A549 (cell line): Measurements from ENCODE around the gene VPS13D. TPM values are rescaled to one million over a fixed set of nuclear protein-coding genes. Genes with fewer than 3 reads are reported as not detected.

ENCODE experiments used
- ATAC-seq, 2 experiments: fragments of 200-7000 bp in 1 of 2; fragments of >200 bp in 1 of 2; cut with Nextera tagmentation in 1 of 2; cut with Tn5 transposase in 1 of 2; 3 replicates each; pipeline versions ENCODE4 v1.8.0 to v1.9.1; 2018 to 2020; ENCODE audit warnings: mild to moderate bottlenecking in 1 of 2, moderate library complexity in 1 of 2
- CTCF ChIA-PET: fragments of 300-600 bp; sonication (Branson Sonifier 250); formaldehyde crosslinking; extraction: SDS; loops from one replicate; lab custom pipeline; 2021; ENCODE audit warnings: antibody characterized with exemption, inconsistent platforms; lab: Yijun Ruan, JAX
- POLR2A ChIA-PET: fragments of 350-600 bp; formaldehyde crosslinking; extraction: SDS; loops from one replicate; lab custom pipeline; 2021; ENCODE audit warnings: antibody characterized with exemption, inconsistent platforms; lab: Yijun Ruan, JAX
- DNase-seq, 2 experiments: peaks; one replicate each; pipeline versions ENCODE4 v3.0.0 to v3.0.0-alpha.2; 2011 to 2016; ENCODE audit warnings: low read depth in 1 of 2, low spot score in 1 of 2
- FAIRE-seq: peaks from 2 replicates; lab custom pipeline; 2011; peaks lifted over from hg19 to GRCh38; lab: Jason Lieb, UNC
- H3K27ac ChIP-seq, 2 experiments: fragments of >200 bp; sonication (Bioruptor Twin); formaldehyde crosslinking; 3 replicates each; pipeline ENCODE4 v1.5.1; 2016 to 2017
- H3K4me1 ChIP-seq: fragments of >200 bp; sonication (Bioruptor Twin); formaldehyde crosslinking; 3 replicates; pipeline ENCODE4 v1.6.1; 2016
- H3K4me2 ChIP-seq: fragments of >200 bp; sonication (Bioruptor Twin); formaldehyde crosslinking; 3 replicates; pipeline ENCODE4 v1.6.1; 2016
- H3K4me3 ChIP-seq: fragments of >200 bp; sonication (Bioruptor Twin); formaldehyde crosslinking; 3 replicates; pipeline ENCODE4 v1.5.1; 2016
- H3K9me3 ChIP-seq: fragments of >200 bp; sonication (Bioruptor Twin); formaldehyde crosslinking; 3 replicates; pipeline ENCODE4 v1.6.1; 2016
- BCL3 ChIP-seq: fragments of >200 bp; sonication (Bioruptor Twin); formaldehyde crosslinking; IDR thresholded peaks from 3 replicates; pipeline ENCODE4 v1.6.1; 2016
- CHD4 ChIP-seq: fragments of 200-600 bp; sonication (generic); IDR thresholded peaks from 2 replicates; pipeline ENCODE4 v1.6.1; 2016; ENCODE audit warnings: antibody characterized with exemption, mild to moderate bottlenecking, borderline replicate concordance
- E2F6 ChIP-seq: IDR thresholded peaks from 2 replicates; pipeline ENCODE4 v1.6.1; 2012; ENCODE audit warnings: low read depth, borderline replicate concordance
- ESRRA ChIP-seq: fragments of 150-350 bp; IDR thresholded peaks from 2 replicates; pipeline ENCODE4 v1.6.1; 2014; ENCODE audit warnings: mild to moderate bottlenecking, low read length, borderline replicate concordance
- FOSL2 ChIP-seq, 2 experiments: fragments of 450-650 bp in 1 of 2; fragments of >200 bp in 1 of 2; sonication (Bioruptor Twin) in 1 of 2; formaldehyde crosslinking; IDR thresholded peaks; 2 replicates each; pipeline versions ENCODE4 v1.5.0 to v1.6.1; 2016 to 2020; ENCODE audit warnings: mild to moderate bottlenecking in 1 of 2, moderate library complexity in 1 of 2
- GATA3 ChIP-seq: IDR thresholded peaks from 2 replicates; pipeline ENCODE4 v1.6.1; 2012; ENCODE audit warnings: borderline replicate concordance
- HEYL ChIP-seq: fragments of 250-450 bp; sonication (Bioruptor Pico); IDR thresholded peaks from 2 replicates; pipeline ENCODE4 v1.8.0; 2021; ENCODE audit warnings: mild to moderate bottlenecking, moderate library complexity
- HMGXB4 ChIP-seq: fragments of 250-450 bp; sonication (Bioruptor Pico); IDR thresholded peaks from 2 replicates; pipeline ENCODE4 v1.5.0; 2021; ENCODE audit warnings: mild to moderate bottlenecking, moderate library complexity, borderline replicate concordance
- KDM5A ChIP-seq: fragments of 200-600 bp; sonication (generic); IDR thresholded peaks from 2 replicates; pipeline ENCODE4 v1.6.1; 2016; ENCODE audit warnings: antibody characterized with exemption, mild to moderate bottlenecking
- MAFK ChIP-seq: fragments of 450-650 bp; IDR thresholded peaks from 2 replicates; pipeline ENCODE4 v1.6.1; 2014; ENCODE audit not compliant: partially characterized antibody
- MAX ChIP-seq: IDR thresholded peaks from 2 replicates; pipeline ENCODE4 v1.6.1; 2012
- NPAS2 ChIP-seq: fragments of 250-450 bp; sonication (Bioruptor Pico); IDR thresholded peaks from 2 replicates; pipeline ENCODE4 v1.8.0; 2022; ENCODE audit warnings: mild to moderate bottlenecking, moderate library complexity, borderline replicate concordance
- PHF8 ChIP-seq: fragments of 200-600 bp; sonication (generic); IDR thresholded peaks from 2 replicates; pipeline ENCODE4 v1.6.1; 2016; ENCODE audit warnings: low read depth, mild to moderate bottlenecking, antibody characterized with exemption, moderate library complexity, borderline replicate concordance
- REST ChIP-seq: fragments of 200-600 bp; sonication (generic); IDR thresholded peaks from 2 replicates; pipeline ENCODE4 v1.6.1; 2016; ENCODE audit warnings: antibody characterized with exemption, mild to moderate bottlenecking, moderate library complexity
- RFX5 ChIP-seq: fragments of 450-650 bp; IDR thresholded peaks from 2 replicates; pipeline ENCODE4 v1.7.1; 2014; ENCODE audit warnings: antibody characterized with exemption, mild to moderate bottlenecking, moderate library complexity
- SMC3 ChIP-seq: fragments of >200 bp; sonication (Bioruptor Twin); formaldehyde crosslinking; IDR thresholded peaks from 3 replicates; pipeline ENCODE4 v1.6.1; 2018; ENCODE audit warnings: inconsistent platforms
- USF2 ChIP-seq: fragments of 450-650 bp; IDR thresholded peaks from 2 replicates; pipeline ENCODE4 v1.6.1; 2014; ENCODE audit warnings: antibody characterized with exemption
- WGBS: methylation state at CpG from one replicate; pipeline ENCODE4 v1.1.6; 2017; ENCODE audit errors: missing lambda C conversion rate; 5-methylcytosine and 5-hydroxymethylcytosine counted together
- polyA plus RNA-seq, 4 experiments: library from polyadenylated mRNA; depleted of rRNA in 3 of 4; stranded (reverse); fragments of >200 nt; fragmentation: RNase III in 1 of 4; extraction: RNeasy Plus Mini Kit Qiagen cat#74134 plus additional on column Dnase treatment in 1 of 4; gene quantifications; 2 replicates in 3 of 4; 3 replicates in 1 of 4; pipeline ENCODE4 v1.2.3, GENCODE V29; 2011 to 2017

Gene VPS13D
- polyA plus RNA-seq, 2 of the 4 experiments (the other 2 are of a cell fraction), result 5.4 to 15.9 TPM

- ATAC-seq, result no peak
- FAIRE-seq, result no peak
- Histone ChIP-seq H3K4me2 (no peak overlapping the region), H3K4me3 (no peak overlapping the region), H3K4me1 (peaks cover 19% of the 10 kb centered on the region), H3K27ac (peak overlapping the region; percentile 20 to 92; a peak in 4 of 6 replicates), H3K9me3 (no peaks in the 10 kb centered on the region)
- TF ChIP-seq CHD4 (no peak), ESRRA (no peak), RFX5 (no peak), HEYL (CRISPR knock-in tag) (no peak), NPAS2 (no peak), E2F6 (no peak), USF2 (no peak), REST (no peak), SMC3 (no peak), MAX (no peak), KDM5A (no peak), BCL3 (no peak), FOSL2 (IDR thresholded peaks at IDR 0.05) (no peak), FOSL2 (CRISPR knock-in tag; IDR thresholded peaks at IDR 0.05) (no peak), GATA3 (no peak), PHF8 (no peak), HMGXB4 (no peak), MAFK (no peak)
- no peak for DNase-seq
- 86% methylated on average over 7 of the region's 9 CpGs for WGBS
- ChIA-PET POLR2A (no interaction called here), CTCF (no interaction called here)
Measured at GRCh38 chr1:12542616-12543592, 313.1 kb downstream of the VPS13D start.
